ENCODE results near the gene MTG1.

MTG1 gene

DNA sequence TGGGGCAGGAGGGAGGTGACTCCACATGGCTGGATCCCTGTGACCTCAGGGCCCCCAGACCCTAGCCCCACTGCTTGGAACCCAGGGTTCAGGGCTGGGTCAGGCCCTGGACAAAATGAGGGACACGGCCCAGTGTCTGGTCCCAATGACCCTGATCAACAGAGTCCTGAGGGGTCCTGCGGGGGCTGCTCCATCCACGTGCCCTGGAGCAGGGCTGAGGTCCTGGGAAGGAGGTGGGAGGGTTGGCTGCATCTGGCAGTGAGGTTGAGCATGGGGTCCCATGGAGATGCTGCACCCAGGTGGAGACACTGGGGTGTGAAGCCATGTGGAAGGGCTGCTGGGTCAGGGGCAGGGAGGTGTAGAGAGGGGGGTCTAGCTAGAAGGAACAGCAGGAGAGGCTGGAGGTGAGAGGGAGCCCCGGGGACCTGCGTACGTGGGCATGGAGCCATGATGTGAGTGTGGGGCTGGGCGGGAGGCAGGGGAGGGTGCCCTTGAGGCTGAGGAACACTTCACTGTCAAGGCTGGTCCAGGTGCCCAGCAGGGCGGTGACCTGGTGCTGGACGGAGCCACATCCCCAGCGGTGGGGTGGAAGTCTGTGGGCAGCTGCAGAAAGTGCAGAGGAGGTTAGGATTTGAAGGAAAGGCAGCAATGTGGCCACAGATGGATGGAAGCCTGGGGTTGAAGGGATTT, 60.4 kb downstream of the MTG1 start:
- Histone ChIP-seq H3K4me3 (no peak overlapping the region), H3K27ac (no peak overlapping the region), H4K20me1 (no peaks in the 10 kb centered on the region), H3K36me3 (no peaks in the 10 kb centered on the region), H3K9me3 (replicated peaks in 1 of 11) (peaks cover 0 to 7% (median 2%) of the 10 kb centered on the region in 11 experiments; a peak in 19 of 22 replicates), H3K27me3 (no peaks in the 10 kb centered on the region), H3K4me2 (no peak overlapping the region), H3K9ac (no peak overlapping the region), H3K4me1 (peaks cover 0 to 10% (median 4%) of the 10 kb centered on the region in 10 experiments; a peak in 10 of 20 replicates)
- no peak for TF ChIP-seq Cebpa-rat (IDR thresholded peaks at IDR 0.05)

DNA sequence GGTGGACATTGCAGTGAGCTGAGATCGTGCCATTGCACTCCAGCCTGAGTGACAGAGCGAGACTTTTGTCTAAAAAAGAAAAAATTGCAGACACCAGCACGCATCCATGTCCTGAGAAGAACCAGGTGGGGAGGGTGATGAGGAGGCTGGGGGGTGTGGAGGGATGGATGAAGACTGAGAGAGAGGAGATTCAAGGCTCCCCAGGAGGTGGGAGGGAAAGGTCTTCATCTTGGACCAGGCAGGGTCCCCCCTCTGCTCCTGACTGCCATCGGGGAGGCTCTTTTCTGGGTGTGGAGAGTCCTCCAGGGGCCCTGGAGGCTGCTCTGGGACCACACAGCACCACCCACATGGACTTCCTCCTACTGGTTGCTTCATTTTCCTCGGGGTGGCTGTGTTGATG, 61.2 kb downstream of the MTG1 start:
- Histone ChIP-seq H3K9ac (no peak overlapping the region), H3K9me3 (replicated peaks in 1 of 11) (peaks cover 0 to 10% (median 0%) of the 10 kb centered on the region in 11 experiments; a peak in 3 of 22 replicates), H3K4me3 (no peak overlapping the region), H3K27me3 (no peaks in the 10 kb centered on the region), H3K36me3 (no peaks in the 10 kb centered on the region), H4K20me1 (no peaks in the 10 kb centered on the region), H3K4me1 (peaks cover 0 to 10% (median 4%) of the 10 kb centered on the region in 10 experiments; a peak in 10 of 20 replicates), H3K4me2 (peak overlapping the region in 4 of 11 experiments; percentile 2 to 35 (median 16); a peak in 6 of 22 replicates), H3K27ac (no peak overlapping the region)
- TF ChIP-seq Cebpa-rat (IDR thresholded peaks at IDR 0.05), result no peak

DNA sequence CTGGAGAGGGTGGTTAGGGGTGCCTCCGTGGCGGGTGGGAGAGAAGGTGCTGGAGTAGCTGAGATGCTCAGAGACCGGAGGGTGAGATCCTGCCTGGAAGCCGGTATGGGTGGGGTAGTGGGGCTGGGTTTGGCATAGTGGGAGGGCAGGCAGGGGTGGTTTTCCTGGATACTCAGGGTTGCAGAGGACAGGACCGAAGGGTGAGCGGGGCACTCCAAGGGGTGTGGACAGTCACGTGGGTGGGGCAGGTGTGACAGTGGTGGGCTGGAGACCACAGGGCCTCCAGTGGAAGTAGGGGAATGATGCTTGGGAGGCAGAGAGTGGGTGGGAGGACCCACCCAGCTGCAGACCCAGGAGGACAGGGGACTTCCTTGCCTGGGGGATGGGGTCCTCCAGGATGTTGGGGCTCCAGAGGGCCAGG, 61.7 kb downstream of the MTG1 start:
- peaks cover 0 to 10% (median 0%) of the 10 kb centered on the region in 11 experiments; a peak in 3 of 22 replicates for H3K9me3 ChIP-seq (replicated peaks in 1 of 11)
- H4K20me1 ChIP-seq, result no peaks in the 10 kb centered on the region
- H3K27ac ChIP-seq, result no peak overlapping the region
- no peak overlapping the region for H3K9ac ChIP-seq
- H3K27me3 ChIP-seq, result no peaks in the 10 kb centered on the region
- no peak for TF ChIP-seq Cebpa-rat (IDR thresholded peaks at IDR 0.05)
- no peak overlapping the region for H3K4me3 ChIP-seq
- H3K4me1 ChIP-seq, result peaks cover 0 to 10% (median 4%) of the 10 kb centered on the region in 10 experiments; a peak in 10 of 20 replicates
- peak overlapping the region in 4 of 11 experiments; percentile 2 to 35 (median 16); a peak in 5 of 22 replicates for H3K4me2 ChIP-seq
- H3K36me3 ChIP-seq, result no peaks in the 10 kb centered on the region

DNA sequence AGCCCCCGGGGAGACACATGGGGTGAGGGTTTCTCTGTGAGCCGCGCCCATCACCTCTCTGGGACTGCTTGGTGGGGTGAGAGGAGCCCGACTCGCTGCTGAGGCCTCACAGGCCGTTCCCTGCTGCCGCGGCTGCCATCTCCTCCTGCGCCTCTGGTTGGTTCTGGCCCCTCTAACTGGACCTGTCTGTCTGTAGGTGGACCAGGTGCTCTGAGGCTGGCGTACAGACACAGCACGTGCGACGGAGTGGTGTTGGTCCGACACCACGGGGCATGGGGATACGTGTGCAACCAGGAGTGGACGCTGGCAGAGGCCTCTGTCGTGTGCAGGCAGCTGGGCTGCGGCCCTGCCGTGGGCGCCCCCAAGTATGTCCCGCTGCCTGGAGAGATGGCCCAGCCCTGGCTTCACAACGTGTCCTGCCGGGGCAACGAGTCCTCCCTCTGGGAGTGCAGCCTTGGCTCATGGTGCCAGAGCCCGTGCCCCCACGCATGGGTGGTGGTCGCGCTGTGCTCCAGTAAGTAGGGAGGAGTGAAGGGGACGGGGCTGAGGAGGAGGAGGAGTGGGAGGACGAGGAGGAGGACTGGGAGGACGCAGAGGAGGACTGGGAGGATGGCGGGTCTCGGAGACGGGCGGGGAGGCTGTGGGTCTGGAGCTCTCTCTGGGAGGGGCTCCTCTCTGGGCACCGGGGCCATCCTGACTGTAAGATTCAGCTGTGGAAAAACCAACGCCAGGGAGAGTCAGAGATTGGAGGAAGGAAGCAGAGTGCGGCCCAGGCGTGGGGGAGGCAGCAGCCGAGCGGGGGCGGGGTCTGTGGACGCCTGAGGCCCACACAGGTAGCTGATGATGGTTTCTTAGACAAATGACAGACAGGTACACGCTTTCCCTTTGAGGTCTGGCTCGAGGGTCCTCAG, 62.3 kb downstream of the MTG1 start:
- no peak overlapping the region for H3K27ac ChIP-seq
- H4K20me1 ChIP-seq, result no peaks in the 10 kb centered on the region
- H3K4me2 ChIP-seq, result no peak overlapping the region
- peaks cover 0 to 10% (median 0%) of the 10 kb centered on the region in 11 experiments; a peak in 3 of 22 replicates for H3K9me3 ChIP-seq (replicated peaks in 1 of 11)
- H3K9ac ChIP-seq, result no peak overlapping the region
- no peak overlapping the region for H3K4me3 ChIP-seq
- H3K4me1 ChIP-seq, result peaks cover 0 to 10% (median 4%) of the 10 kb centered on the region in 10 experiments; a peak in 10 of 20 replicates
- H3K36me3 ChIP-seq, result no peaks in the 10 kb centered on the region
- no peaks in the 10 kb centered on the region for H3K27me3 ChIP-seq
- no peak for TF ChIP-seq Cebpa-rat (IDR thresholded peaks at IDR 0.05)

DNA sequence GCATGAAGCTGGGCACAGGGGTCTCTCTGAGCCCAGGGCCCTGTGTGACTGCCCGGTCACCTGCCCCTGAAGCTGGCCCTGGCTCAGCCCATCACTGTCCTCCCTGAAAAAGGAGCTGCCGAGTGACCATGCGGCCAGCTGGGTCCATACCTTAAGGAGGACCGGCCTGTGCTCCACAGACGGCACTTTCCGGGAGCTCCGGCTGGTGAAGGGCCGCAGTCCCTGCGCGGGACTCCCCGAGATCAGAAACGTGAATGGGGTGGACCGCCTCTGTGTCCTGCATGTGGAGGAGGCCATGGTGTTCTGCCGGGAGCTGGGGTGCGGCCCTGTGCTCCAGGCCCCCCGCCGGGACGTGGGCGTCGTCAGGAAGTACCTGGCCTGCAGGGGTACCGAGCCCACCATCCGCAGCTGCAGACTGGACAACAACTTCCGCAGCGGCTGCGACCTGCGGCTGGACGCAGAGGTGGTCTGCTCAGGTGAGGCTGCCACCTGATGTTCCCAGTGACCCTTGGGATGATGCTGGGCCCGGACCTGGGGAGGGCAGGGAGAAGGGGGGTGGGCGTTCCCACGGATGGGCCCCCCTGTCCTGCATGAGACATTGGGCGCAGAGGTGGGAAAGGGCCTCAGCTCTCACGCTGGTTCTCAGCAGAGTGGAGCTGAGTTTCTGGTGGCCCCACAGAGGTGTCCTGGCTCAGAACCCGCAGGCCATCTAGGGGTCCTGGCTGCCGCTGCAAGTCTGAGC, 63.3 kb downstream of the MTG1 start:
- Histone ChIP-seq H3K27me3 (no peaks in the 10 kb centered on the region), H3K9me3 (replicated peaks in 1 of 11) (peaks cover 0 to 10% (median 0%) of the 10 kb centered on the region in 11 experiments; a peak in 3 of 22 replicates), H3K36me3 (no peaks in the 10 kb centered on the region), H3K4me1 (peaks cover 0 to 10% (median 4%) of the 10 kb centered on the region in 10 experiments; a peak in 10 of 20 replicates), H3K27ac (no peak overlapping the region), H3K9ac (no peak overlapping the region), H4K20me1 (no peaks in the 10 kb centered on the region), H3K4me3 (no peak overlapping the region), H3K4me2 (no peak overlapping the region)
- no peak for TF ChIP-seq Cebpa-rat (IDR thresholded peaks at IDR 0.05)

DNA sequence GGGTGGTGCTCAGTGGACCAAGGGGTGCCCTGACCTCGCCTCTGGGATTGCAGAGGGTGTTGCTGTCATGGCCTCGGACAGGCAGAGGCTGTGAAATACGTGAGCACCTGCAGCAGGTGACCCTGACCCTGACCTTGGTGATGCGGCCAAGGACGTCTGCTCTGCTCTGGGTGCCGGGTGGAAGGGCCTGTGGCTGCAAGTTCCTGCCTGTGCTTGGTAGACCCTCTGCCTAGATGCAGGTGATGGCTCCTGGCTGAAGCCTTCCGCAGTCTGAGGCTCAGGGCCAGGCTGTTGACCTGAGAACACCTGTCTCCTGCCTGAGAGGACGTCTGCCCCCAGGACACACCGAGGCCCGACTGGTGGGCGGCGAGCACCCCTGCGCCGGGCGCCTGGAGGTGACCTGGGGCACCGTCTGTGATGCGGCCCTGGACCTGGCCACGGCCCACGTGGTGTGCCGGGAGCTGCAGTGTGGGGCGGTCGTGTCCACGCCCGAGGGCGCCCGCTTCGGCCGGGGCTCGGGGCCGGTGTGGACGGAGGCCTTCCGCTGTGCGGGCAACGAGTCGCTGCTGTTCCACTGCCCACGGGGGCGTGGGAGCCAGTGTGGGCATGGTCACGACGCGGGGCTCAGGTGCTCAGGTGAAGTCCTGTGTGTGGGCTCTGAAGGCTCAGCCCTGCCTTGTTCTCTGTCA, 64.2 kb downstream of the MTG1 start:
- H3K36me3 ChIP-seq, result no peaks in the 10 kb centered on the region
- TF ChIP-seq Cebpa-rat (IDR thresholded peaks at IDR 0.05), result no peak

DNA sequence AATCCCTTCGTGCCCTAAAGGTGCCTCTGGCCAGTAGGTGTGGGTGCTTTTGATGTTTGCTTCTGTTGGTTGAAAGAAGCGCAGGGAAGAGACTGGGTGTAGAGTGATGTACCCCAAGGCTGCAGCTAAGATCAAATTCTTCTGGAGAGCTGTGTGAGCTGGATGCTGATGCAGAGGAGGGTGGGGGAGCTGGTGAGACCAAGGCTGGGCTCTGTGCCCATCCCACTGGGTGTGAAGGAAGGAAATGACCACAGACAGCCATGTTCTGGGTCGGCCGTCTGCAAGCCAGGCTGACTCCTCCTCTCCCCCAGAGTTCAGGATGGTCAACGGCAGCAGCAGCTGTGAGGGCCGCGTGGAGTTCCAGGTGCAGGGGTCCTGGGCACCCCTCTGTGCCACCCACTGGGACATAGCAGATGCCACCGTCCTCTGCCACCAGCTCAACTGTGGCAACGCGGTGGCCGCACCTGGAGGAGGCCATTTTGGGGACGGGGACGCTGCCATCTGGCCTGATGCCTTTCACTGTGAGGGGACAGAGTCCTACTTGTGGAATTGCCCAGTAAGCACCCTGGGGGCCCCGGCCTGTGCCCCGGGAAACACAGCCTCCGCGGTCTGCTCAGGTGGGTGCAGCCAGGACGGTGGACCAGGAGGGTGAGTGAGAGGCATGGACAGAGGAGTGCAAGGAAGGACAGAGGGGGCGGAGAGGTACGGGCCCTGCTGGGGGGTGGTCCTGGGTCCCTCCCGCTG, 64.9 kb downstream of the MTG1 start:
- no peak for TF ChIP-seq Cebpa-rat (IDR thresholded peaks at IDR 0.05)
- Histone ChIP-seq H3K36me3 (no peaks in the 10 kb centered on the region), H3K9me3 (replicated peaks in 1 of 11) (peaks cover 0 to 10% (median 0%) of the 10 kb centered on the region in 11 experiments; a peak in 3 of 22 replicates), H3K4me1 (peaks cover 0 to 10% (median 4%) of the 10 kb centered on the region in 10 experiments; a peak in 10 of 20 replicates), H3K4me3 (no peak overlapping the region), H3K27ac (no peak overlapping the region), H3K9ac (no peak overlapping the region), H4K20me1 (no peaks in the 10 kb centered on the region), H3K27me3 (no peaks in the 10 kb centered on the region), H3K4me2 (no peak overlapping the region)

More for the DNA sequence above, 64.2 kb downstream of the MTG1 start:
- no peak overlapping the region for H3K9ac ChIP-seq
- H4K20me1 ChIP-seq, result no peaks in the 10 kb centered on the region
- H3K27ac ChIP-seq, result no peak overlapping the region
- peaks cover 0 to 10% (median 4%) of the 10 kb centered on the region in 10 experiments; a peak in 10 of 20 replicates for H3K4me1 ChIP-seq
- H3K4me3 ChIP-seq, result no peak overlapping the region
- H3K4me2 ChIP-seq, result no peak overlapping the region
- H3K9me3 ChIP-seq (replicated peaks in 1 of 11), result peaks cover 0 to 10% (median 0%) of the 10 kb centered on the region in 11 experiments; a peak in 3 of 22 replicates
- no peaks in the 10 kb centered on the region for H3K27me3 ChIP-seq

Measured in BLaER1 treated with 17β-estradiol and CSF1 and Interleukin-3, amounts not matched to agents 10 nM and 100 nM (cell line).